ENCODE data around the gene WDR53.
"Not testable (repeated sequence)": the region's sequence is repeated elsewhere in the genome, so short reads cannot be mapped to it uniquely, and the experiment has no call there.

The WDR53 gene

DNA sequence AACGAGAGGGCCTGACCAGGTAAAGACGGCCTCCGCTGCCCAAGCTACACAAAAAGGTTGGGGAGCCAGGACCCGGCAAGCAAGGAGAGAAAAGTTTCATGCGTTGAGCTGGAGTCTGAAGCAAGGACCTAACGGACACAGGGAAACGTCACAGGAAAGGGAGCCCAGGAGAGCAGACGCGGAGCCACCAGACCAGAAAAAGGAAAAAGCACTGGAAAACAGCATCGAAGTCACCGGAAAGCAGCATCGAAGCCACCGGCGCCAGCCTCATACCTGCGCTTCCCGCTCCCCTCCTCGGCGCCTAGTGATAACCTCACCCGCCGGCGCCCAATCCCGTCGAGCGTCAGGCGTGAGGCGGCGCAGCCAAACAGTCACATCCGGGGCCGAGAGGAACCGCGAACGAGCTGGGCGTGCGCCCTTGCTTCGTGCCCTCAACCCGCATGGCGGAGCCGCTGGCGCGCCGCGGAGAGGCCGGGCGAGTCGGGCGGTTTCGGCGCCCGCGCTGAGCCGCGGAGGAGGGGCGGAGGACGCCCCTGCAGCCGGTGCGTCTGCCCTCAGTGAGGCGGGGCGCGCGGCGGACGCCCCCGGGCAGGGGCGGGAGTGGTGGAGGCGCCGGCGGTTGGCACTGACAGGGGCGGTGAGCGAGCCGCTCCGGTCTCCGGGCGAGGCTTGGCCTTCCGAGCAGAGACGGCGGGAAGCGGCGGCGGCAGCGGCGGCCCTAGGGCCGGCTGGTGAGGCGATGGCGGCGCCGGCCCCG, at the start of gene WDR53, which contains the start of gene FBXO45:
Gene WDR53 (minus strand): TSS at position 309 of the 757 bp plus-strand sequence. CDS start 7,079 bp downstream, outside the sequence.
Gene FBXO45 (plus strand): TSS at position 415 of the 757 bp plus-strand sequence. CDS start 325 bp downstream, at position 740.
- DNase-seq = peak; percentile 96

DNA sequence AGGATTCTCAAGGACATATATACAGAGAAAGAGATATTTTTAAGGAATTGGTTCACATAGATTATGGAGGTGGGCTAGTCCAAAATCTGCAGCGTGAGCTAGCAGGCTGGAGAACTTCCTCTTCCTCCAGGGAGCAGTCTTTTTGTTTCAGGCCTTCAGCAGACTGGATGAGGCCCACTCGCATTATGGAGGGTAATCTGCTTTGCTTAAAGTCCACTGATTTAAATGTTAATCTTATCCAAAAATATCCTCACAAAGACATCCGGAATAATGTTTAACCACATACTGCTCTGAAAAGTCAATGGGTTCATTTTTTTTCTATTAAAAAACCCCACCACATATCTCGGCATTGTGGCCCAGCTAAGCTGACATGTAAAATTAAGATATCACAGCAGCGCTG, 48.9 kb upstream of the WDR53 start:
- DNase-seq = no peak

DNA sequence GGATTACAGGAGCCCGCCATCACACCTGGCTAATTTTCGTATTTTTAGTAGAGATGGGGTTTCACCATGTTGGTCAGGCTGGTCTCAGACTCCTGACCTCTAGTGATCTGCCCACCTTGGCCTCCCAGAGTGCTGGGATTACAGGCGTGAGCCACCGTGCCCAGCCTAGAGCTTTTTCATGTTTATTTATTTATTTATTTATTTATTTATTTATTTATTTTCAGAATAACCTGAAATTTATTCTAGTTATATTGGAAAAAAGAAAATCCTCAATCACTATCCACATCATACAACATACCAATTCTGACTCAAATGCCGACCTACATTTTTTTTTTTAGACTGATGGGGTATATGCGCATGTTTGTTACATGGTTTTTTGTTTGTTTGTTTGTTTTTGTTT, 46.9 kb upstream of the WDR53 start:
- not testable (repeated sequence) for DNase-seq

DNA sequence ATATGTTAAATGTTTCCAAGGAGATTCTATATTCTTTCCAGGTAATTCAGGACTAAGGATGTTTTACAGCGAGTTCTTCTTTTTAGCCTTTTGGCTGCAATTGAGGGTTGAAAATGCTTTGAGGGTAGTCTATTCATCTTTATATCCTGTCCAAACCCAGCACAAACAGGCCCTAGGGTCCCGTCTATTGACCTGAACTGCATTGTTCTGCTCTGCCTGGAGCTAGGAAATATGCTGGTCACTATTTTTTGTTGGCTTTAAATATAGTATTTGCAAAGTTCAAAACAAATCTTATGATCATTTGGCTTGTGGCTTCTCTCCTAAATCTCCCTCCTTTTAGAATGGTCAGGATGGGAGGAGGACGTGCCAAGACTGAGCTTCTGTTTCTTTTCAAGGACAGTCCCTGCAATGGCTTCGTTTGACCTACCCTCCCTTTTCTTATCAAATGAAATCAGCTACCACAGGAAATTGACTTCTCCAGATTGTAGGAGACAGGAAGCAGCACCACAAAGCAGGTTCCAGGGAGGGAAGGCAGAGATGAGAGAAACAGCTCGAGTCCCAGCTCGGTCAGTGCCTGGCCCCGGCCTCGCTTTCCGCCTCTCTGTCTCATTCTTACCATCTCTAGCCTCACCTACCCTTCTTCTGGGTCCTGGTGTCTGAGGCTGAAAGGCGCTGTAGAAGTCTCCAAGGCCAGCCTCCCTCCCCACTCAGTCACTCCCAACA, 43.6 kb upstream of the WDR53 start:
- no peak for DNase-seq

DNA sequence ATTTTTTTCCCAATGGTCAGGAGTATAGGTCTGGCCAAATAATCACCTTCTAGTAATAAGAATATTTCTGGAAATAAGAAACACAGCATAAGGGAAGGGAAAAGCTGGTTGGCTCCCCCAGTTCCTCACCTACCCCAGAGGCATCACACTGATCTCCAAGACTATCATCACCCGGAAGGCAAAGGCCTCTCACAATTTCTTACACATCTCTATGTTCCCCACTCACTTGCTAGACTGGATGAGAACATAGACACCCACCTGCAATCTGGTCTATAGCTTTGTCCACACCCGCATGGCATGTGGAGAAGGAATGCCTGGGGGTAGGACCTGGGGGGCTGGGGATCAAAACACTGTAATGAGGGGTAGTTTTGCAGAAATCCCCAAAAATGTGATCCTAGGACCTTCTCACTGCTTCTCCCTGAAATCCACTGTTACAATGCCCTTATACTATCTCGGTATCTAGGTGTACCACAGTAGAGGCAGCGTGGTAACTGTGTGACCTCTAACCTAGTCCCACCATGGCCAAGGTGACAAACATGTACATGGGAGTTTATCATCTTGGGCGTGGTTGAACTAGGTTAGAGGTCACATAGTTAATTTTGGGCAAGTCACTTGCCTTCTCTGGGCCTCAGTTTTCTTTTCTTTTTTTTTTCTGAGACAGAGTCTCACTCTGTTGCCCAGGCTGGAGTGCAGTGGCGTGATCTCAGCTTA, 41.6 kb upstream of the WDR53 start:
- DNase-seq = peak in 1 of 2 experiments; percentile 23

DNA sequence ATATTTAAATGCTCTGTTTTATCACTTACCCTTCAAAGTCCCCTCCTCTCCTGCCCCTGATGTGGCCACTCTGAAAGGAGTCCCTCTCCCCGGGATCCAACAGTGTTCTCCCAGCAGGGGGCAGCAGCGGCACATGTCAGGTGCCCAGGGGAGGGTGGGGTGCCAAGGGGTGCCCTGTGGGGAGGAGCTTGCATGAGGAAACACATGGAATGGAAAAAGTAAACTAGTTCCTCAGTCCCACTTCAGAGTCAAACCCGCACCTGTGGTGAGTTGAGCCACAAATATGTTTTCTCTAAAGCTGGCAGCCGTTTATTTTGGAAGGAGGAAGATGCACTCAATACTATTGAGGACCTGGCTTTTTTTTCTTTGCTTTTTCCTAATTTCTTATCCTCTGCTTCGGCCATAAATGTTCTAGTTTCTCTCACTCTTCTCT, 41.0 kb upstream of the WDR53 start:
- DNase-seq = peak; percentile 96 to 99

DNA sequence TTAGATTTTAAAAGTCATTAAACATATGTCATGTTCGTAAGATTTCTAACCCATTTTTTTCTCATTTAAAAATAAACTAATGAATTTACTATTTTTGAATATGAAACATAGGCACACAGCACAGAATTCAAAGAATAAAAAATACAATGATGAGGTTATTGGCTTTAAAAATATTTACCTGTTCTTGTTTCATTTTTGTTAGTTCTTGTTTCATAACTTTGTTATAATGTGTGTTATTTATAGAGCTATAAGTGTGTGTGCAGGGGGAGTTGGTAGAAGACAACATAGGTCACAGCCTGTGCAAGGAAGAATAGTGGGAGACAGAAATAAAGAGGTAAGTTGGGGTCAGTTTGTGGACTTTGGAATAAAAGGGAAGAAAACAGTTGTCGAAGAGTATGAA, 40.3 kb upstream of the WDR53 start:
- DNase-seq = no peak

DNA sequence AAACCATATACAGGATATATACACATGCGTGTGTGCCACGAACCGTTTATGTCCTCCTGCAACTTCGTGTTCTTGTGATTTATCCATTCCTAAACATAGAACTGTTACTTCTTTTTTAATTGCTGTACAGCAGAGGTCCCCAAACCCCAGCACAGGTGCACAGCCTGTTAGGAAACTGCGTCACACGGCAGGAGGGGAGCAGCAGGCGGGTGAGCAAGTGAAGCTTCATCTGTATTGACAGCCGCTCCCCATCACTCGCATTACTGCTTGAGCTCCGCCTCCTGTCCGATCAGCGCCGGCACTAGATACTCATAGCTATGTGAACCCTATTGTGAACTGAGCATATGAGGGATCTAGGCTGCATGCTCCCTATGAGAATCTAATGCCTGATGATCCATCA, 36.2 kb upstream of the WDR53 start:
- peak; percentile 50 to 57 for DNase-seq

DNA sequence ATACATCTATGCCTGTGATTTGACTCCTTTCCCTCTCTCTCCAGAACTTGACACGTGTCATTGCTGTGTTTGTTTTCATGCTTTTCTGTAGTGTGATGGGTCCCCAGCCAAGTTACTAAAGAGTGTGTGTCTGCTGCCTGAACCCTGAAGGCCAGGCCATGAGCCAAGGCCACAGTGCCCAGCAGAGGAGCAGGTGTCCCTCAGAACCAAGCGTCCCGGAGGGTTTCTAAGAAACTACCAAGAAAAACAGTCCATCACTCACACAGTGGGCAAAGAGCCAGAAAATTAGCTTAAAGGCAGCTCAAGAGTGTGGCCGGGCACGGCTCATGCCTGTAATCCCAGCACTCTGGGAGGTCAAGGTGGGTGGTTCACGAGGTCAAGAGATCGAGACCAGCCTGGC, 35.3 kb upstream of the WDR53 start:
- peak in 1 of 2 experiments; percentile 12 for DNase-seq

DNA sequence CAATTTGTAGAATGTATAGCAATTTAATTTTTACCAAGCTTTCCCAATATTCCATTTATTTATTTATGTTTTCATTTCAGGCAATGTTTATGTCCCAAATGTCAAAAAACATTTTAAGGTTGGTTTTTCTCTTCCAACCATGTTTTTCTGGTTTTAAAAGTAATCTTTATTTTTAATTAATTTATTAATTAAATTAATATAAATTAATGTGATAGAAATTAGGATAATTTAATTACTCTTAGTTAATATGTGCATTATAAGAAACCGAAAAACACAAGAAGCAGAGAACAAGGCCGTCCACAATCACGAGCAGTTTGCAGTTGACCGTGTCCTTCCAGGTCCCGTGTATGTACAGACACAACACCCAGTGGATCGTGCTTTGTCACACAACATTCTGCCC, 34.3 kb upstream of the WDR53 start:
- DNase-seq = no peak

DNA sequence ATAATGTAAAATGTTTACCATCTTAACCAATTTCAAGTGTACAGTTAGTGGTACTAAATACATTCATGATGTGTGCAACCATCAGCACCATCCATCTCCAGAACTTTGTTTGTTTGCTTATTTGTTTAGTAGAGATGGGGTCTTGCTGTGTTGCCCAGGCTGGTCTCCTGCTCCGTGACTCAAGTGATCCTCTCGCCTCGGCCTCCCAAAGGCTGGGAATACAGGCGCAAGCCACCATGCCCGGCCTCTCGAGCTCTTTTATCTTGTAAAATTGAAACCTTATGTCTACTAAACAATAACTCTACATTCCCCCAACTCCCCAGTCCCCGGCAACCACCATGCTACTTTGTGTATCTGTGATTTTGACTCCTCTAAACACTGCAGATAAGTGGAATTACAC, 32.0 kb upstream of the WDR53 start:
- DNase-seq = no peak

DNA sequence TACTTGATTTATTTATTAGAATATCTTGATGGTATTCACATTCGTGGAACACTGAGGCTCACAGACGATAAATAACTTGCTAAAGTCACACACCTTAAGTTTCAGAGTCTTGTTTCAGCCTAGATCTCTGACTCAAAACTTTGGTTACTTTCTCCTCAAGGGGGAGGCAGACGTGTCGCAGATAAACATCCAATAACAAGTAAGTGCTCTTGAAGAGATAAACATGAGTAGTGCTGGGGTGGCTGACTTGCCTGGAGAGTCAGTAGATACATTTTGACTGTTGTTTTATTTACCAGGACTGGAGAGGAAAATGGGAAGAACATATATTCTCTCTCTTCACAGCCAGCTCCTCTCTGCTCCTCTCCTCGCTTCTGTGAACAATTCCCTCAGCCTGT, 31.4 kb upstream of the WDR53 start:
- DNase-seq = peak in 1 of 2 experiments; percentile 10

DNA sequence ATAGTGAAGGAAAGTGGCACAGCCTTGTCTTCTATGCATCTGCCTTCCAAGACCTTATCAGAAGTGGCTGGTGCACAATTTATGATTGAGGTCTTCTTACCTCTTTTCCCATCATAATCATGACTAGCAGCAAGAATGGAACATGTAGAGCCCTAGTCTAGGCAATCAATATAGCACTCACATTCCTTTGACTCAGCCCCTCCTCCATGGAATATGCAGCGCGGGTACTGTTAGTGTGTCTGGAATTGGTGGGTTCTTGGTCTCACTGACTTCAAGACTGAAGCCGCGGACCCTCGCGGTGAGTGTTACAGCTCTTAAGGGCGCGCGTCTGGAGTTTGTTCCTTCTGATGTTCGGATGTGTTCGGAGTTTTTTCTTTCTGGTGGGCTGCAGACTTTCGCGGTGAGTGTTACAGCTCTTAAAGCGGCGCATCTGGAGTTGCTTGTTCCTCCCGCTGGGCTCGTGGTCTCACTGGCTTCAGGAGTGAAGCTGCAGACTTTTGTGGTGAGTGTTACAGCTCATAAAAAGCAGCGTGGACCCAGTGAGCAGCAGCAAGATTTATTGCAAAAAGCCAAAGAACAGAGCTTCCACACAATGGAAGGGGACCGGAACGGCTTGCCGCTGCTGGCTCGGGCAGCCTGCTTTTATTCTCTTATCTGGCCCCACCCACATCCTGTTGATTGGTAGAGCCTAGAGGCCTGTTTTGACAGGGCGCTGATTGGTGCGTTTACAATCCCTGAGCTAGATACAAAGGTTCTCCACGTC, 29.8 kb upstream of the WDR53 start:
- DNase-seq = peak in 1 of 2 experiments; percentile 40

DNA sequence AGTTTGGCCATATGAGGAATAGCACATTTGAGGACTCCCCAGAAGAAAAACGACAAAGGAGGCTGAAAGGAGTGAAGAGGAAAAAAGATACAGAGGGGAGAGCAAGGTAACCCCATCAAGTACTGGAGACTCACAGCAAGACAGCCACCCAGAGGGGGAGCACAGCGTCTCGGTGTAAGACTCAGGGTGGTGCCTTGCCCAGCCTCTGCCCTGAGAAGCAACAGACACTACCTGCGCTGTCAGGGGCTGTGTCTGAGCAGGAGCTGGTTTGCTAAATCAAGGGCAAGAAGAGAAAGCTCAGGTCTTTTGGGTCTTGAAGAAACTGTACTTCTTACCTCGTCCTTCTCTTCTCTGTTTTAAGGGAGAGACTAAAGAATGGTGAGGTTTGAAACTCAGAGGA, 28.0 kb upstream of the WDR53 start:
- no peak for DNase-seq

DNA sequence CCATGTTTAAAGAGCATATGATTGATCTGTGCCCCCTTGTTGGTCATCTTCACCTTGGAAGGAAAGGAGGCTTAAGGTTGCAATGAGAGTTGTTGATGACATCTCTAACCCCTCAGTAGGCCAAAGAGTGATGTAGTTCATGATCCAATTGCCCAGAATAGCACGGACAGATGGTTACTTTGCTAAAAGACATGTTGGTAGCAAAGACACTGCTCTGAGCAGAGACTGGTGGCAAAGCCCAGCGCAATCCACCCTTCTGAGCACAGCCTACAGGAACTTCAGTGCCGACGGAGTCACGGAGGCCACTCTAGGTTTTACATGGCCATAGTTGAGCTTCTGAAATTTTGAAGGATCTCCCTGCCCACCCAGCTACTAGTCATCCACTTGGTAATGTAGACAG, 21.9 kb upstream of the WDR53 start:
- DNase-seq = no peak

DNA sequence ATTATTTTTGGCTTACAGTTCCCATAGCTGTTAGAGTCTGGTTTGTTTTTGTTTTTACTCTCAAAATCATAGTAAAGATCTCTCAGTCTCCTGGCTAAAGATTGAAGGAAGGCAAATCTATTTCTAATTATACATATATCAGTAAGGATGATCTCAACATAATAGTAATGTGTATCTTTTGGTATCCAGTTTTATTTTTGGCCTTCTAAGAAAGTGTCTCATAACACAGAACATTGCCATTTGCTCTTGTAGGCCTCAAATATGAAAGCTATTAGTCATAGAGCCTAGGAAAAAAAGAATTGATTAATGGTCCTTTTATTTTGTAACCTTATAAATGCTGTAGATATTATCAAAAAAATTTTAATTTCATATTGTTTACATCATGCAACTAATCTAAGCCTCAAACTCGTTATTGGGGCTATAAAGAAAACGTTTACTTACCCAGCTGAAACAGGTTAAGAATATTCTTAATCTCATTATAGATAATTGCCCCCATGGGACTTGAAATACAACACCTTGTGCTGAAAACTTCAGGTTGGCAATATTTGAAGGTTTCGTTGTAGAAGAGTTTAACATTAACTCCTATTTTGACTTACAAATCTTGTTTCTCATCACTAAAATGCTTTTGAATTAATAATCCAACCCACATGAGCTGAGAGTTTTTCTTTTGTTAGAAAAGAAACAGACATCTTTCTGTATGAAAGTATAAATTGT, 16.8 kb upstream of the WDR53 start:
- DNase-seq = no peak

DNA sequence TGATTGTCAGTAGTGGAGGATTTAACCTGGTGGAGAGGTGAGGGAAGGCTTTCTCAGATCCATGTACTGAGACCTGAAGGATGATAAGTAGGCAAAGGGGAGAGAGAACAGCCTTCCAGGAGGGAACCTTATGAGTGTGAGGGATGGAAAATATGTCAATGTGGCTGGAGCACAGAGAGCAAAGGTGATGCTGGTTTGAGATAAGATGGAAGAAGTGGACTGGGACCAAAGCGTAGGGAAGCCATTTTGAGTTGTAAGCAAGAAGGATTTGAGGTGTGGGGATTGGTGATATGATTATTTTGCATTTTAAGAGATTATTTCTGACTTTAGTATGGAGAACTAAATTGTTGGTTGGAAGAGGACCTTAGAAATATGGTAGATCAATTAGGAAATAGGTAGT, 4.0 kb upstream of the WDR53 start:
- DNase-seq = no peak

DNA sequence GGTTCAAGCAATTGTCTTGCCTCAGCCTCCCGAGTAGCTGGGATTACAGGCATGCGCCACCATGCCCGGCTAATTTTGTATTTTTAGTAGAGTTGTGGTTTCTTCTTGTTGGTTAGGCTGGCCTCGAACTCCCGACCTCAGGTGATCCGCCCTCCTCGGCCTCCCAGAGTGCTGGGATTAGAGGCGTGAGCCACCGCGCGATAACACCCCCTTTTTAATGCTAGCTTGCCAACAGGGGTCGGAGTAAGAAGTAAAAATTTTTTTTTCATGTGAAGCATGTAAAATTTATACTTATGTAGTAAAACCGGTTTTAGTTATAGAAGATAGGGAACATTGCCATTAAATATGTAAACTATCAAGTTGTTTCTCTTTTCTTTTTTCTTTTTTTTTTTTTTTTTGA, 2.0 kb upstream of the WDR53 start:
- DNase-seq = not testable (repeated sequence)

DNA sequence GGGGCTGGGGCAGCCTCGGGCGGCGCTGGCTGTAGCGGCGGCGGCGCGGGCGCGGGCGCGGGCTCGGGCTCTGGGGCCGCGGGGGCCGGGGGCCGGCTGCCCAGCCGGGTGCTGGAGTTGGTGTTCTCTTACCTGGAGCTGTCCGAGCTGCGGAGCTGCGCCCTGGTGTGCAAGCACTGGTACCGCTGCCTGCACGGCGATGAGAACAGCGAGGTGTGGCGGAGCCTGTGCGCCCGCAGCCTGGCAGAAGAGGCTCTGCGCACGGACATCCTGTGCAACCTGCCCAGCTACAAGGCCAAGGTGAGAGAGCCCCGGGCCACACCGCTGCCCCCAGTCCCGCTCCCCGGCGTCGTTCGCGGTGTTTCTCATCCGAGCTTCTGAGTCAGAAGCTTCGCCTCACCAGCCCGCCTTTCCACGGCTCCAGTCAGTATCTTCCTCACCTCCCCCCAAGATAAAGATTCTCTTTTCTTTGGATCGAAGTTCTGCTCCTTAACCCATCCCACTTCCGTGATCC, 706 bp upstream of the WDR53 start:
- DNase-seq = peak; percentile 58 to 72

DNA sequence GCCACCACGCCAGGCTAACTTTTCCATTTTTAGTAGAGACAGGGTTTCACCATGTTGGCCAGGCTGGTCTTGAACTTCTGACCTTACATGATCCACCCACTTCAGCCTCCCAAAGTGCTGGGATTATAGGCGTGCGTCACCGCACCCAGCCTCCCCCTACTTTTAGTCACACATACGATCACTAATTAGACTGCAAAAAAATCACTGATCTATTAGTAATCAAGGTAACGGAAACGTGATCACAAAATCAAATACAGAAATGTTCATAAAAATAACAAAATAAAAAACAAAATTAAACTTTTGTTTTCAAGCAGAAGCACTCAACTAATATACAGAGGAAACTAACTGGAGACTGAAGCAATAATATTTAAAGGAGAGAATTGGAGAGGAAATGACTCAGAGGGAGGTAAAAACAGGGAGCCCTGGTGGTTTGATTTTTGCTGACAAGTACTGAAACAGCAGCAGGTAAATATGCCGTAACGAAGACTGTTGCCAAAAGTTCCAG, 4.6 kb downstream of the WDR53 start:
- DNase-seq = peak in 1 of 2 experiments; percentile 35

DNA sequence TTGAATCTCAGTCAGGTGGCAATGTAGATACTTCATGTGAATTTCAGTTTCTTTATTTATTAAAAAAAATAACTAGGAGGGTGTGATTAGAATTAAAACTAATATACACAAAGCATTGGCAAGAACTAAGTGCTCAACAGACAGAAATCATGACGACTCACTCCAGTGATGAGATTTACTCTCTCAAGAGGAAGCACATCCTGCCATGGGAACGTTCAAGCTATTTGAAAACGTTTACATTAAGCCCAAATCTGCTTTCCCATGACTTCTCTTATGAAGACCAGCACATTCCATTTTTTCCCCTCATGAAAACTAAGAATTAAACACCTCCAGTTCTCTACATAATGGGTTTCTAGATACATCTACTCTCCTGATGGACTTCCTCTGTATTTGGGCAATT, 8.5 kb downstream of the WDR53 start:
- no peak for DNase-seq

DNA sequence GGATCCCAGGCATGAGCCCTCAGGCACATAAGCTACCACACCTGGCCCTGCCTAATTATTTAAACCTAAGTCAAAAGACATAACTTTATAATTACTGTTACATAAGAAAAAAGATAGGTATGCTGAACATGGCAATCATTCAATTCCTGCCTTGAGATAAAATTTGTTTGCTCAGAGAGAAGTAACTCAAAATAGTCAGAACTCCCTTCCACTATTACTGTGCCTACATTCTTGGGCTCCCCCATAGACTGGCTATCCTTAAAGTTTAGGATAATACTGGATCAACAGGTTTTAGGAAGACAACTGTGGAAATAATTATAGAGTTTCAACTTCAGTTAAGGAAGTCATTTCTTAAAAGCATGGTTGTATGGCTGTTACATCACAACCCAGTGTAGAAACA, 9.9 kb downstream of the WDR53 start:
- no peak for DNase-seq

Data from activated T-cell treated with anti-CD3 and anti-CD28 coated beads, Interleukin-2, amount 50 U/mL, for 48 hours (primary cell).